Measurements from ENCODE around the gene OGFOD3. TPM values are rescaled to one million over a fixed set of nuclear protein-coding genes. Genes with fewer than 3 reads are reported as not detected.
A peak's percentile ranks its signal among the peaks of the same experiment; 100 is the strongest.

The OGFOD3 gene
- total and polyA plus RNA-seq, 9 of the 15 experiments (the other 6 are each of a cell fraction or from before 2014, with no cell fraction given): 0.69 to 44.7 (median 18.9) TPM

DNA sequence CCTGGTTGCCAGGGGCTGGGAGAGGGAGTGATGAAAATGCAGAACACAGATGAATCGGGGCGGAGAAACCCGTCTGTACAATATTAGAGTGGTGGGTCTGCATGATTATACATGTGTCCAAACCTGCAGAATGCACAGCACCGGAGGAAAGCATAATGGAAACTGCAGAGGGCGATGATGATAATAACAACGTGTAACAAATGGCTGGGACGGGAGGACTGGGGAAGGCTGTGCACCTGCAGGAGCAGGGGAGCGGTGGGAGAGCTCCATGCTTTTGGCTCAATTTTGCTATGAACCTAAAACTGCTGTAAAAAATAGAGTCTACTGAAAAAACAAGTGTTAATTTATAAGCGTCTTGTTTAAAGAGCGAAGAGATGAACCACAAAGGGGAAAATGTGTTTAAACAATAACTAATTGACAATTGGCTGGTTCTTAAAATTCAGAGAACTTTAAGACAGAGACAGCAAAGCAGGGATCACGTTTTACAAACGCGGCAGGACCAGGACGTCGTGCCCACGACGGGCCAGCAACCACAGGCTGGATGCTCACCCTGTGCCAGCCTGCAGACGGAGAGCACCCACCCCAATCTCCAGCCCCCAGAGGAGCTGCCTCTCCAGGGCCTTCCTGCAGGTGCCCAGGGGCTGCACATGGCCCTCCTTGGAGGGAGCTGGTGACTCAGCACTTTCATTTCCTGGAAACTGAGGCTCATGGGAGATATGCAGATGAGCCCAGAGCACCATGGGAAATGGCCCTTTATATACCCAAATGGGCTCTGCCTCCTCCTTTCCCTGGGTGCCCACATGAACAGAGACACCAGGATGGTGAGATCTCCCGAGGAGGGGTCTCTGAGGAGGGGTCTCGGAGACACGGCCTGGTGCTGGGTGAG is 59.7 kb downstream of the OGFOD3 start, which contains the start of gene TEX19 (continued):
- TF ChIP-seq, protein P1, sequence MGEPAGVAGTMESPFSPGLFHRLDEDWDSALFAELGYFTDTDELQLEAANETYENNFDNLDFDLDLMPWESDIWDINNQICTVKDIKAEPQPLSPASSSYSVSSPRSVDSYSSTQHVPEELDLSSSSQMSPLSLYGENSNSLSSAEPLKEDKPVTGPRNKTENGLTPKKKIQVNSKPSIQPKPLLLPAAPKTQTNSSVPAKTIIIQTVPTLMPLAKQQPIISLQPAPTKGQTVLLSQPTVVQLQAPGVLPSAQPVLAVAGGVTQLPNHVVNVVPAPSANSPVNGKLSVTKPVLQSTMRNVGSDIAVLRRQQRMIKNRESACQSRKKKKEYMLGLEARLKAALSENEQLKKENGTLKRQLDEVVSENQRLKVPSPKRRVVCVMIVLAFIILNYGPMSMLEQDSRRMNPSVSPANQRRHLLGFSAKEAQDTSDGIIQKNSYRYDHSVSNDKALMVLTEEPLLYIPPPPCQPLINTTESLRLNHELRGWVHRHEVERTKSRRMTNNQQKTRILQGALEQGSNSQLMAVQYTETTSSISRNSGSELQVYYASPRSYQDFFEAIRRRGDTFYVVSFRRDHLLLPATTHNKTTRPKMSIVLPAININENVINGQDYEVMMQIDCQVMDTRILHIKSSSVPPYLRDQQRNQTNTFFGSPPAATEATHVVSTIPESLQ (CRISPR knock-in tag; IDR thresholded peaks at IDR 0.05): no peak
- TF ChIP-seq, protein P2, sequence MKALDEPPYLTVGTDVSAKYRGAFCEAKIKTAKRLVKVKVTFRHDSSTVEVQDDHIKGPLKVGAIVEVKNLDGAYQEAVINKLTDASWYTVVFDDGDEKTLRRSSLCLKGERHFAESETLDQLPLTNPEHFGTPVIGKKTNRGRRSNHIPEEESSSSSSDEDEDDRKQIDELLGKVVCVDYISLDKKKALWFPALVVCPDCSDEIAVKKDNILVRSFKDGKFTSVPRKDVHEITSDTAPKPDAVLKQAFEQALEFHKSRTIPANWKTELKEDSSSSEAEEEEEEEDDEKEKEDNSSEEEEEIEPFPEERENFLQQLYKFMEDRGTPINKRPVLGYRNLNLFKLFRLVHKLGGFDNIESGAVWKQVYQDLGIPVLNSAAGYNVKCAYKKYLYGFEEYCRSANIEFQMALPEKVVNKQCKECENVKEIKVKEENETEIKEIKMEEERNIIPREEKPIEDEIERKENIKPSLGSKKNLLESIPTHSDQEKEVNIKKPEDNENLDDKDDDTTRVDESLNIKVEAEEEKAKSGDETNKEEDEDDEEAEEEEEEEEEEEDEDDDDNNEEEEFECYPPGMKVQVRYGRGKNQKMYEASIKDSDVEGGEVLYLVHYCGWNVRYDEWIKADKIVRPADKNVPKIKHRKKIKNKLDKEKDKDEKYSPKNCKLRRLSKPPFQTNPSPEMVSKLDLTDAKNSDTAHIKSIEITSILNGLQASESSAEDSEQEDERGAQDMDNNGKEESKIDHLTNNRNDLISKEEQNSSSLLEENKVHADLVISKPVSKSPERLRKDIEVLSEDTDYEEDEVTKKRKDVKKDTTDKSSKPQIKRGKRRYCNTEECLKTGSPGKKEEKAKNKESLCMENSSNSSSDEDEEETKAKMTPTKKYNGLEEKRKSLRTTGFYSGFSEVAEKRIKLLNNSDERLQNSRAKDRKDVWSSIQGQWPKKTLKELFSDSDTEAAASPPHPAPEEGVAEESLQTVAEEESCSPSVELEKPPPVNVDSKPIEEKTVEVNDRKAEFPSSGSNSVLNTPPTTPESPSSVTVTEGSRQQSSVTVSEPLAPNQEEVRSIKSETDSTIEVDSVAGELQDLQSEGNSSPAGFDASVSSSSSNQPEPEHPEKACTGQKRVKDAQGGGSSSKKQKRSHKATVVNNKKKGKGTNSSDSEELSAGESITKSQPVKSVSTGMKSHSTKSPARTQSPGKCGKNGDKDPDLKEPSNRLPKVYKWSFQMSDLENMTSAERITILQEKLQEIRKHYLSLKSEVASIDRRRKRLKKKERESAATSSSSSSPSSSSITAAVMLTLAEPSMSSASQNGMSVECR (CRISPR knock-in tag; IDR thresholded peaks at IDR 0.05): peak; percentile 68; the same call in 1 of the 2 replicates
- TF ChIP-seq ZC3H11A (IDR thresholded peaks at IDR 0.05; ENCODE audit: low read depth, low read length) (no peak), ELF1 (tag; IDR thresholded peaks at IDR 0.05) (peak; percentile 75), ZNF121 (CRISPR knock-in tag; conservative IDR thresholded peaks at IDR 0.05) (no peak), ZBTB17 (CRISPR knock-in tag; IDR thresholded peaks at IDR 0.05) (no peak), ZNF143 (CRISPR knock-in tag; IDR thresholded peaks at IDR 0.05) (peak; percentile 79), ILF3 (IDR thresholded peaks at IDR 0.05; ENCODE audit: borderline replicate concordance) (no peak), CAMTA2 (CRISPR knock-in tag; conservative IDR thresholded peaks at IDR 0.05) (no peak), RBM15 (IDR thresholded peaks at IDR 0.05; ENCODE audit: insufficient read depth, low read length) (no peak)
- TF ChIP-seq, protein P3, sequence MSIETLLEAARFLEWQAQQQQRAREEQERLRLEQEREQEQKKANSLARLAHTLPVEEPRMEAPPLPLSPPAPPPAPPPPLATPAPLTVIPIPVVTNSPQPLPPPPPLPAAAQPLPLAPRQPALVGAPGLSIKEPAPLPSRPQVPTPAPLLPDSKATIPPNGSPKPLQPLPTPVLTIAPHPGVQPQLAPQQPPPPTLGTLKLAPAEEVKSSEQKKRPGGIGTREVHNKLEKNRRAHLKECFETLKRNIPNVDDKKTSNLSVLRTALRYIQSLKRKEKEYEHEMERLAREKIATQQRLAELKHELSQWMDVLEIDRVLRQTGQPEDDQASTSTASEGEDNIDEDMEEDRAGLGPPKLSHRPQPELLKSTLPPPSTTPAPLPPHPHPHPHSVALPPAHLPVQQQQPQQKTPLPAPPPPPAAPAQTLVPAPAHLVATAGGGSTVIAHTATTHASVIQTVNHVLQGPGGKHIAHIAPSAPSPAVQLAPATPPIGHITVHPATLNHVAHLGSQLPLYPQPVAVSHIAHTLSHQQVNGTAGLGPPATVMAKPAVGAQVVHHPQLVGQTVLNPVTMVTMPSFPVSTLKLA (conservative IDR thresholded peaks at IDR 0.05): peak; percentile 30 to 56; a peak in 2 of 4 replicates
- TF ChIP-seq, protein P4, sequence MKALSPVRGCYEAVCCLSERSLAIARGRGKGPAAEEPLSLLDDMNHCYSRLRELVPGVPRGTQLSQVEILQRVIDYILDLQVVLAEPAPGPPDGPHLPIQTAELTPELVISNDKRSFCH (CRISPR knock-in tag; IDR thresholded peaks at IDR 0.05): no peak
- TF ChIP-seq, protein P4 (tag; IDR thresholded peaks at IDR 0.05): peak; percentile 59; the same call in 1 of the 2 replicates
- TF ChIP-seq, protein P5, sequence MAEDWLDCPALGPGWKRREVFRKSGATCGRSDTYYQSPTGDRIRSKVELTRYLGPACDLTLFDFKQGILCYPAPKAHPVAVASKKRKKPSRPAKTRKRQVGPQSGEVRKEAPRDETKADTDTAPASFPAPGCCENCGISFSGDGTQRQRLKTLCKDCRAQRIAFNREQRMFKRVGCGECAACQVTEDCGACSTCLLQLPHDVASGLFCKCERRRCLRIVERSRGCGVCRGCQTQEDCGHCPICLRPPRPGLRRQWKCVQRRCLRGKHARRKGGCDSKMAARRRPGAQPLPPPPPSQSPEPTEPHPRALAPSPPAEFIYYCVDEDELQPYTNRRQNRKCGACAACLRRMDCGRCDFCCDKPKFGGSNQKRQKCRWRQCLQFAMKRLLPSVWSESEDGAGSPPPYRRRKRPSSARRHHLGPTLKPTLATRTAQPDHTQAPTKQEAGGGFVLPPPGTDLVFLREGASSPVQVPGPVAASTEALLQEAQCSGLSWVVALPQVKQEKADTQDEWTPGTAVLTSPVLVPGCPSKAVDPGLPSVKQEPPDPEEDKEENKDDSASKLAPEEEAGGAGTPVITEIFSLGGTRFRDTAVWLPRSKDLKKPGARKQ (CRISPR knock-in tag; IDR thresholded peaks at IDR 0.05): no peak
